Hematopoietic multipotent progenitor cell treated with erythropoietin and hydrocortisone succinate and interleukin-3 and kit ligand, for 8 days (in vitro differentiated cells): ENCODE measurements around the gene HMCN2.

Experiments used
- DNase-seq: peaks from one replicate; pipeline ENCODE4 v3.0.0-alpha.2; 2015

The HMCN2 gene

GRCh38 chr9:130290291-130291181 lies 25.0 kb downstream of the HMCN2 start:
- no peak for DNase-seq

- DNase-seq = no peak
Measured at GRCh38 chr9:130291474-130291873, 25.9 kb downstream of the HMCN2 start.

- DNase-seq = no peak
Measured at GRCh38 chr9:130292106-130292505, 26.5 kb downstream of the HMCN2 start.

GRCh38 chr9:130294664-130295063 lies 29.1 kb downstream of the HMCN2 start:
- no peak for DNase-seq

- DNase-seq = no peak
Measured at GRCh38 chr9:130295431-130295830, 29.9 kb downstream of the HMCN2 start.

- no peak for DNase-seq
Measured at GRCh38 chr9:130295945-130296782, 30.6 kb downstream of the HMCN2 start.

GRCh38 chr9:130296783-130297055 lies 31.2 kb downstream of the HMCN2 start:
- no peak for DNase-seq

- no peak for DNase-seq
Measured at GRCh38 chr9:130297371-130297770, 31.8 kb downstream of the HMCN2 start.

GRCh38 chr9:130298662-130299279 lies 33.2 kb downstream of the HMCN2 start:
- no peak for DNase-seq

GRCh38 chr9:130299785-130300615 lies 34.4 kb downstream of the HMCN2 start:
- DNase-seq = no peak

- no peak for DNase-seq
Measured at GRCh38 chr9:130300739-130301138, 35.2 kb downstream of the HMCN2 start.

GRCh38 chr9:130301483-130302286 lies 36.1 kb downstream of the HMCN2 start:
- no peak for DNase-seq

- no peak for DNase-seq
Measured at GRCh38 chr9:130302785-130303612, 37.4 kb downstream of the HMCN2 start.

- no peak for DNase-seq
Measured at GRCh38 chr9:130303613-130304055, 38.1 kb downstream of the HMCN2 start.

GRCh38 chr9:130304116-130304515 lies 38.6 kb downstream of the HMCN2 start:
- DNase-seq = no peak

GRCh38 chr9:130304643-130305042 lies 39.1 kb downstream of the HMCN2 start:
- DNase-seq = no peak

GRCh38 chr9:130305381-130305780 lies 39.8 kb downstream of the HMCN2 start:
- DNase-seq = no peak

GRCh38 chr9:130306823-130307666 lies 41.5 kb downstream of the HMCN2 start:
- DNase-seq = no peak

- no peak for DNase-seq
Measured at GRCh38 chr9:130307667-130307943, 42.0 kb downstream of the HMCN2 start.

GRCh38 chr9:130308081-130308571 lies 42.6 kb downstream of the HMCN2 start:
- DNase-seq = no peak
